Esophagus squamous epithelium (tissue), 4 donors: Measurements from ENCODE around the gene CD320.

Source experiments
- CTCF ChIP-seq, 6 experiments: fragments of 450-650 bp in 4 of 6; fragments of 200-600 bp in 2 of 6; sonication (generic) in 2 of 6; IDR thresholded peaks; one replicate each; pipeline ENCODE4 v1.5.1; 2016 to 2019; ENCODE audit warnings: antibody characterized with exemption in 6 of 6, mild to moderate bottlenecking in 4 of 6, moderate library complexity in 4 of 6
- POLR2A ChIP-seq, 4 donors: fragments of 450-650 bp; IDR thresholded peaks; one replicate each; pipeline ENCODE4 v1.6.1; 2017; ENCODE audit warnings: antibody characterized with exemption in 4 of 4, mild to moderate bottlenecking in 4 of 4, moderate library complexity in 3 of 4

GRCh38 chr19:8335343-8336071 lies 27.3 kb upstream of the CD320 start:
- TF ChIP-seq POLR2A (IDR thresholded peaks at IDR 0.05) (no peak), CTCF (IDR thresholded peaks at IDR 0.05) (peak in 1 of 6 experiments; percentile 39)
